ENCODE measurements around the gene IFITM2. TPM values are rescaled to one million over a fixed set of nuclear protein-coding genes. Genes with fewer than 3 reads are reported as not detected.

Gene IFITM2
- total and polyA plus RNA-seq, 2 of the 13 experiments (the other 11 are each of a cell fraction or from before 2014, with no cell fraction given), result 13.8 to 267 TPM

DNA sequence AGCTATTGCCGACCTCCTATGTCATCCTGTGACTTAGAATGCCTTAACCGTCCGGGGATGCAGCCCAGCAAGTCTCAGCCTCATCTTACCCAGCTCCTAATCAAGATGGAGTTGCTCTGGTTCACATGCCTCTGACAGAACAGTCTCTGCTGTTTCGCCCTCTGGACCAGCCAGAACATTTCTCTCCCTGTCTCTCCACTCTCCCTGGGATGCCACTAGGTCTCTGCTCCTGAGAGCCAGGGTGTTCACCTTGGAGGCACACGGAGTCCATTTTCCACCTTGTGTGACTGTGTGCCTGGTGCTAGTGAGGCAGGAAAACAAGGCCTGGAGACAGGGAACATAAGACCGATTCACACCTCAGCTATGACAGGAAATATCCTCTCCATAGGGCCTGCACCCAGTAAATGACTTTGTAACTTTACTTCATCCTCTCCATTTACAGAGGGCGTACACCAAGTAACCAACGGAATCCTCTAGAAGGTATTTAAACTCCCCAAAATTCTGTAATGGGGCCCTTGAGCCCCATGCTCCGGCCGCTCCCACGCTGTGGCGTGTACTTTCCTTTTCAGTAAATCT lies 44.9 kb downstream of the IFITM2 start:
- intact Hi-C loops (cut with micrococcal nuclease; ENCODE audit: unreplicated experiment), result loop anchor here (2.0 kb wide), 1 partner anchor 24 kb away; no protein-coding TSS in a partner anchor
- H3K27ac ChIP-seq (ENCODE audit: extremely low read length, insufficient read depth, low read length), result peak overlapping the region; percentile 76
- POLR2A ChIA-PET, result interaction anchor here (1.1 to 5.0 kb wide), 13 partner anchors 9 to 145 kb away, joined by 3 to 85 read pairs (median 8); partner anchors contain the start of genes BET1L, IFITM2 and RIC8A

DNA sequence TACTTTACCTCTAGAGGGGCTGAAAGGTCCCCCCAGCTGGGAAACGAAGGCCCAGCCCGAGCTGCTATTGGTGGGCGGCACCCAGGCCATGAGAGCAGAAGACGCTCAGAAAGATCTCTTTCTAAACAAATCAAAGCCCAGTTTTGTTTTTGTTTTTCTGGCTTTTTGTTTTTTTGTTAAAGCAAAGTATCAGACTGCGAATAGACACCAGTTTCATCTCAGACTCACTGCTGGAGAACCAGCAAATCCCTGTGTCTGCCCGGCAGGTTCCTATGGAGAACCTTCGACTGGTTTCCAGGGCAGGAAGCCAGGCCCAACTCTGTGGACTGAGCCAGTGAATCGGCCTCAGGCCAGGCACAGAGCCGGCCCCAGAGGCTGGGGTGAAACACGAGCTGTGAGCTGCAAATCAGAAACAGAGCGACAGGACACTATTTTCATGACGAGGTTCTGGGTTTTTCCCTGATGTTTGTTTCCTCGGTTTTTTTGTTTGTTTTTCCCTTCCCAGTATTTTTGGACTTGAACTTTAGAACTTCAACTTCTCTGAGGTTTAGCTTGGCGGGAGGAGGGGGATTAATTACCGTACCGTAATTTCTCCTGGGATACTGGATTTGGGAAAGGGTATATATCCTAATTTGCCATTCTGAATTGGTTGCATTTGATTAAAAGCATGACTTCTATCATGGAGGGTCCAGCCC lies 45.7 kb downstream of the IFITM2 start:
- ChIA-PET POLR2A (interaction anchor here (0.8 to 5.0 kb wide), 21 partner anchors 10 to 223 kb away, joined by 3 to 85 read pairs (median 6); partner anchors contain the start of genes BET1L, IFITM2, IFITM3 and PHRF1), CTCF (ENCODE audit: low intra/inter-chr PET ratio, low total read pairs) (no interaction called here)
- H3K4me3 ChIP-seq (replicated peaks in 1 of 3; ENCODE audit: insufficient read depth in 1 of 3, low read depth in 2 of 3, low read length in 3 of 3), result peak overlapping the region in 2 of 3 experiments; percentile 11 to 42; a peak in 3 of 6 replicates
- in situ Hi-C loops (cut with HindIII; ENCODE audit: extremely low pct_ligation_motif_present, low pct_unique_long_range_greater_than_20kb), result no loop called here
- no peaks in the 10 kb centered on the region for H3K36me3 ChIP-seq (replicated peaks in 1 of 2; ENCODE audit: control insufficient read depth in 1 of 2, insufficient read depth in 2 of 2, low read length in 2 of 2)
- H3K4me2 ChIP-seq (ENCODE audit: low read depth, low read length), result peak overlapping the region; percentile 72
- ATAC-seq (peak; percentile 89), FAIRE-seq (peak; percentile 84), DNase-seq (ENCODE audit: low spot score) (peak; percentile 90)
- no peaks in the 10 kb centered on the region for H4K20me1 ChIP-seq (ENCODE audit: insufficient read depth, low read length)
- no peaks in the 10 kb centered on the region for H3K9me3 ChIP-seq (ENCODE audit: low read length)
- H3K79me2 ChIP-seq (ENCODE audit: insufficient read depth, low read length), result no peaks in the 10 kb centered on the region
- H3K4me1 ChIP-seq (ENCODE audit: insufficient read depth, low read length), result peaks cover 70% of the 10 kb centered on the region
- peak overlapping the region; percentile 76 for H3K27ac ChIP-seq (ENCODE audit: extremely low read length, insufficient read depth, low read length)
- H3K27me3 ChIP-seq (ENCODE audit: control insufficient read depth in 1 of 2, insufficient read depth in 2 of 2, low read length in 2 of 2), result no peaks in the 10 kb centered on the region
- no TSS peak for BruUV-seq (replicated peaks)
- WGBS (ENCODE audit: low lambda C conversion rate), result 1% methylated on average over 14 of the region's 16 CpGs
- no peak overlapping the region for H2AFZ ChIP-seq (ENCODE audit: low read length)
- H3K9ac ChIP-seq (ENCODE audit: insufficient read depth, low read depth, low read length), result peak overlapping the region; percentile 60
- intact Hi-C loops (cut with micrococcal nuclease; ENCODE audit: unreplicated experiment), result loop anchor here (2.0 kb wide), 1 partner anchor 25 kb away; no protein-coding TSS in a partner anchor
- TF ChIP-seq, protein P1, sequence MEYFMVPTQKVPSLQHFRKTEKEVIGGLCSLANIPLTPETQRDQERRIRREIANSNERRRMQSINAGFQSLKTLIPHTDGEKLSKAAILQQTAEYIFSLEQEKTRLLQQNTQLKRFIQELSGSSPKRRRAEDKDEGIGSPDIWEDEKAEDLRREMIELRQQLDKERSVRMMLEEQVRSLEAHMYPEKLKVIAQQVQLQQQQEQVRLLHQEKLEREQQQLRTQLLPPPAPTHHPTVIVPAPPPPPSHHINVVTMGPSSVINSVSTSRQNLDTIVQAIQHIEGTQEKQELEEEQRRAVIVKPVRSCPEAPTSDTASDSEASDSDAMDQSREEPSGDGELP (IDR thresholded peaks at IDR 0.05; ENCODE audit: borderline replicate concordance, low read depth), result no peak
- TF ChIP-seq ZMYM2 (CRISPR knock-in tag; IDR thresholded peaks at IDR 0.05) (no peak), MIER2 (CRISPR knock-in tag; IDR thresholded peaks at IDR 0.05) (0 out of 2 replicates have a peak, but pooled peaks have one; percentile 26), BHLHE40 (IDR thresholded peaks at IDR 0.05; ENCODE audit: low read length) (peak; percentile 63), NONO (IDR thresholded peaks at IDR 0.05) (no peak), NONO (CRISPR knock-in tag; conservative IDR thresholded peaks at IDR 0.05) (no peak)
- TF ChIP-seq, protein P2, sequence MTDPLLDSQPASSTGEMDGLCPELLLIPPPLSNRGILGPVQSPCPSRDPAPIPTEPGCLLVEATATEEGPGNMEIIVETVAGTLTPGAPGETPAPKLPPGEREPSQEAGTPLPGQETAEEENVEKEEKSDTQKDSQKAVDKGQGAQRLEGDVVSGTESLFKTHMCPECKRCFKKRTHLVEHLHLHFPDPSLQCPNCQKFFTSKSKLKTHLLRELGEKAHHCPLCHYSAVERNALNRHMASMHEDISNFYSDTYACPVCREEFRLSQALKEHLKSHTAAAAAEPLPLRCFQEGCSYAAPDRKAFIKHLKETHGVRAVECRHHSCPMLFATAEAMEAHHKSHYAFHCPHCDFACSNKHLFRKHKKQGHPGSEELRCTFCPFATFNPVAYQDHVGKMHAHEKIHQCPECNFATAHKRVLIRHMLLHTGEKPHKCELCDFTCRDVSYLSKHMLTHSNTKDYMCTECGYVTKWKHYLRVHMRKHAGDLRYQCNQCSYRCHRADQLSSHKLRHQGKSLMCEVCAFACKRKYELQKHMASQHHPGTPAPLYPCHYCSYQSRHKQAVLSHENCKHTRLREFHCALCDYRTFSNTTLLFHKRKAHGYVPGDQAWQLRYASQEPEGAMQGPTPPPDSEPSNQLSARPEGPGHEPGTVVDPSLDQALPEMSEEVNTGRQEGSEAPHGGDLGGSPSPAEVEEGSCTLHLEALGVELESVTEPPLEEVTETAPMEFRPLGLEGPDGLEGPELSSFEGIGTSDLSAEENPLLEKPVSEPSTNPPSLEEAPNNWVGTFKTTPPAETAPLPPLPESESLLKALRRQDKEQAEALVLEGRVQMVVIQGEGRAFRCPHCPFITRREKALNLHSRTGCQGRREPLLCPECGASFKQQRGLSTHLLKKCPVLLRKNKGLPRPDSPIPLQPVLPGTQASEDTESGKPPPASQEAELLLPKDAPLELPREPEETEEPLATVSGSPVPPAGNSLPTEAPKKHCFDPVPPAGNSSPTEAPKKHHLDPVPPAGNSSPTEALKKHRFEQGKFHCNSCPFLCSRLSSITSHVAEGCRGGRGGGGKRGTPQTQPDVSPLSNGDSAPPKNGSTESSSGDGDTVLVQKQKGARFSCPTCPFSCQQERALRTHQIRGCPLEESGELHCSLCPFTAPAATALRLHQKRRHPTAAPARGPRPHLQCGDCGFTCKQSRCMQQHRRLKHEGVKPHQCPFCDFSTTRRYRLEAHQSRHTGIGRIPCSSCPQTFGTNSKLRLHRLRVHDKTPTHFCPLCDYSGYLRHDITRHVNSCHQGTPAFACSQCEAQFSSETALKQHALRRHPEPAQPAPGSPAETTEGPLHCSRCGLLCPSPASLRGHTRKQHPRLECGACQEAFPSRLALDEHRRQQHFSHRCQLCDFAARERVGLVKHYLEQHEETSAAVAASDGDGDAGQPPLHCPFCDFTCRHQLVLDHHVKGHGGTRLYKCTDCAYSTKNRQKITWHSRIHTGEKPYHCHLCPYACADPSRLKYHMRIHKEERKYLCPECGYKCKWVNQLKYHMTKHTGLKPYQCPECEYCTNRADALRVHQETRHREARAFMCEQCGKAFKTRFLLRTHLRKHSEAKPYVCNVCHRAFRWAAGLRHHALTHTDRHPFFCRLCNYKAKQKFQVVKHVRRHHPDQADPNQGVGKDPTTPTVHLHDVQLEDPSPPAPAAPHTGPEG (CRISPR knock-in tag; IDR thresholded peaks at IDR 0.05), result no peak

More for the DNA sequence above, 44.9 kb downstream of the IFITM2 start:
- in situ Hi-C loops (cut with HindIII; ENCODE audit: extremely low pct_ligation_motif_present, low pct_unique_long_range_greater_than_20kb), result no loop called here
- TF ChIP-seq ZNF432 (CRISPR knock-in tag; IDR thresholded peaks at IDR 0.05; ENCODE audit: borderline replicate concordance) (no peak), ZNF264 (CRISPR knock-in tag; IDR thresholded peaks at IDR 0.05) (no peak), CCAR2 (optimal IDR thresholded peaks at IDR 0.05; ENCODE audit: low read depth, low read length) (no peak), GFI1 (CRISPR knock-in tag; IDR thresholded peaks at IDR 0.05; ENCODE audit: borderline replicate concordance) (no peak), EHMT2 (IDR thresholded peaks at IDR 0.05; ENCODE audit: borderline replicate concordance, low read depth, low read length) (no peak), PAX8 (CRISPR knock-in tag; IDR thresholded peaks at IDR 0.05; ENCODE audit: borderline replicate concordance) (no peak)
- Histone ChIP-seq H3K4me1 (ENCODE audit: insufficient read depth, low read length) (peaks cover 64% of the 10 kb centered on the region), H3K4me2 (ENCODE audit: low read depth, low read length) (peak overlapping the region; percentile 72), H3K4me3 (replicated peaks in 1 of 3; ENCODE audit: insufficient read depth in 1 of 3, low read depth in 2 of 3, low read length in 3 of 3) (peak overlapping the region; percentile 11 to 42 (median 15); a peak in 3 of 6 replicates), H2AFZ (ENCODE audit: low read length) (no peak overlapping the region), H3K9ac (ENCODE audit: insufficient read depth, low read depth, low read length) (peak overlapping the region; percentile 60), H3K79me2 (ENCODE audit: insufficient read depth, low read length) (no peaks in the 10 kb centered on the region), H3K27me3 (ENCODE audit: control insufficient read depth in 1 of 2, insufficient read depth in 2 of 2, low read length in 2 of 2) (no peaks in the 10 kb centered on the region), H3K36me3 (replicated peaks in 1 of 2; ENCODE audit: control insufficient read depth in 1 of 2, insufficient read depth in 2 of 2, low read length in 2 of 2) (no peaks in the 10 kb centered on the region), H4K20me1 (ENCODE audit: insufficient read depth, low read length) (no peaks in the 10 kb centered on the region), H3K9me3 (ENCODE audit: low read length) (no peaks in the 10 kb centered on the region)
- no peak for FAIRE-seq
- CTCF ChIA-PET (ENCODE audit: low intra/inter-chr PET ratio, low total read pairs), result no interaction called here
- no peak for ATAC-seq
- DNase-seq (ENCODE audit: low spot score), result no peak
- BruUV-seq (replicated peaks), result no TSS peak
- 60% methylated on average over 12 of the region's 12 CpGs for WGBS (ENCODE audit: low lambda C conversion rate)

All from HepG2 (cell line).